ELR (cell line): ENCODE measurements around the gene ACAA2.
"Not testable (repeated sequence)": the region's sequence is repeated elsewhere in the genome, so short reads cannot be mapped to it uniquely, and the experiment has no call there.

Source experiments
- DNase-seq: peaks from one replicate; pipeline ENCODE4 v3.0.0-alpha.2; 2015; ENCODE audit warnings: low read depth

The ACAA2 gene

DNA sequence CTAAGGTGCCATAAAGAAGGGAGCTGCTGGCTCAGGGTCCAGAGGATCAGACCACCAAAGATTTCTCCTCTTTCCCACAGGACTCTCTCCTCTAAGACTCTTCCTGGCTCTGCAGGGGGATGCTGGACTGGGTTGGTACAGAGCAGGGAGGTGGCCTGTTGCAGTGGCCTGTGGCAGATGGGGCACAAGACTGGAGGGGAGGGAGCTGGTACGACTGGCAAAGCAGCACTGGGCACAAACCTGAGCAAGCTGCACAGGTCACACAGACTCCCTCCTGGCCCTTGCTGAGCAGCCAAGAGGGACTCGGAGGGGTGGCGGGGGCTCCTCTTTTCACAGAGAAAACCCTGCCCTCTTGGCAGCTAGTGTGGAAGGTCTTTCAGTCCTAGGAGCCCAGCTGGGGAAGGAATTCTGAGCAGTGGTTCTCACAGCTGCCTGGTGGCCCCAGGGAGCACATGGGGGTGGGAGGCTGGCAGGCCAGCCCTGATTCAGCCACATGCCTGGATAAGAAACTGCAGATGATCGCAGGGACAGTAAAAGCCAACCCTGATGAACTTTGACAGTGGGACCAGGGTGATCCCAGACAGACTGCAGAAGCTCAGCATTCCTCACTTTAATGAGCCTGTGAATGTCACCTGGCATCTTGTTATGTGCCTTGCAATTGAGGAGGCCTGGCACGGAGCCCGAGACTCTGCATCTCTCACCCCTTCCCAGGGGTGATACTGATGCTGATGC lies 32.5 kb upstream of the ACAA2 start:
- DNase-seq, result no peak

GRCh38 chr18:49844903-49845302 lies 31.6 kb upstream of the ACAA2 start:
- no peak for DNase-seq

GRCh38 chr18:49843778-49844625 lies 30.7 kb upstream of the ACAA2 start:
- no peak for DNase-seq

DNA sequence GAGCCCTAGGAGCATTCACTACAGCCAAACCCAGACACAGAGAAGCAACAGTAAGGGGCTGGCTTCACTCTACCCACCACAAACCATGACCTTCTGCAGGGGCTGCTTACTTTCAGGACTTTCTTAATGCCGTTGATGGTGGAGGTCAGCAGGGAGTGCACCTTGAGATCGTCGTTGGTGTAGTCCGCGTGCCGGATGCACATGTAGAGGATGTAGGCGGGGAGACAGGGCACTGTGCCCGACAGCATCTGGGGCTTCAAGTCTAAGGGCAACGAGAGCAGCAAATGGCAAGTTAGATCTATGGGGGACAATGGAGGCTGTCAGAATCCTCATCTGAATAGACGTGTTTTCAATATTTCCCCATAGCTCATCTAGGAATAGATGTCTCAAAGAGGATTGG lies 29.8 kb upstream of the ACAA2 start:
- DNase-seq, result no peak

DNA sequence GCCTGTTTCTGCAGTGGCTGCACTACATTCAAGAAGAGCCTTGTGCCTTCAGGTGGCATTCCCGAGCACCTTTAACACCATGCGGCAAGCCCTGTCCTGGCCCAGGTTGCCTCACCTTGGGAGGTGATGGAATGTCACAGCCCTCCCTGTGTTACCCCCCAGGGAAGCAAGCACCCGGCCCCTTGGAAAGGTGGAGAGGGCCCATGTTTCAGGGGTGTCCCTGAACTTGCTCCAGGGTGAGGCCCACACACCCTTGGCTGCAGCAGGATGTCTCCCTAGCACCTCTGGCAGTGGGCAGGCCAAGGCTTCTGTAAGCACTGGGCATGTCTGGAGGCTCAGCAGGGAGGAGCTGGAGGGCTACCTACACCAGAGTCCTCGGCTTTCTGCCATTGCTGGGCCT lies 29.3 kb upstream of the ACAA2 start:
- no peak for DNase-seq

- DNase-seq, result no peak
Observed at GRCh38 chr18:49841236-49842217, 28.2 kb upstream of the ACAA2 start.

- DNase-seq, result peak; percentile 85
Observed at GRCh38 chr18:49839012-49839411, 25.7 kb upstream of the ACAA2 start.

GRCh38 chr18:49838381-49838780 lies 25.0 kb upstream of the ACAA2 start:
- DNase-seq, result no peak

DNA sequence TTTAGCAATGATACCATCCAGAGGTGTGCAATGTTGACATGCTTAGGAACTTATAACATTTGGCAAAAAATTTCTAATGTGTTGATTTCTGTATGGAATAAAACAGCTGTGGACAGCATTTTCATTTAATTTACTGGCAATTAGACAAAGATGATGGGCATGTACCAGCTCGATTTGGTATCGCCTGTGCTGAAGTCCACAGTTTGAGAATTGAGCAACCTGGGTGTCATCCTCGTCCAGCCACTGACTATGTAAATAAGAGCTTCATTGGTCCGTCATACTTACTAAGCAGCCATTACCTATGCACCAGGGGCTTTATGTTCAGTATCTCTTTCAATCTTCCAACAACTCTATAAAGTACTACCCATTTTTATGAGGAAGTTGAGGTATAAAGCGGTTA lies 24.6 kb upstream of the ACAA2 start:
- no peak for DNase-seq

GRCh38 chr18:49837316-49837835 lies 24.0 kb upstream of the ACAA2 start:
- not testable (repeated sequence) for DNase-seq

GRCh38 chr18:49835405-49835804 lies 22.1 kb upstream of the ACAA2 start:
- DNase-seq, result no peak

GRCh38 chr18:49834258-49834657 lies 20.9 kb upstream of the ACAA2 start:
- DNase-seq, result no peak

DNA sequence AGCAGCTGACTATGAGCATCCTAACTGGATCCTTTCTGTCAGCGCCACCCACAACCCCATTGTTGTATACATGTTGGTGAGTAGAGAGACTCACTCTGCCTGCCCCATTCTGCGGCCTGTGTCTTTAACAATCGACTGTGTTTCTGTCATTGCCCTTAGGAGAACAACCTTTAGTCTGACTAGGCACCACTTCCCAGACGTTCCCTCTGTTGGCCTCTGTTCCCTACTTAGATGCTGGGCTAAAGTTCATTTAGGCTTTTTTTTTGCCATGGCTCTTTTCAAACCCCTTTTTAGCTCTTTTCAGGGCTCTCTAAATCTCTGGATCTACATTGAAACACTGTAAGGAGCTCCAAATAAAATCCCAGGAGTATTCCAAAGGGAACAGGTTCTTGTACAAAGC lies 20.5 kb upstream of the ACAA2 start:
- DNase-seq, result no peak

GRCh38 chr18:49832221-49832647 lies 18.9 kb upstream of the ACAA2 start:
- no peak for DNase-seq

DNA sequence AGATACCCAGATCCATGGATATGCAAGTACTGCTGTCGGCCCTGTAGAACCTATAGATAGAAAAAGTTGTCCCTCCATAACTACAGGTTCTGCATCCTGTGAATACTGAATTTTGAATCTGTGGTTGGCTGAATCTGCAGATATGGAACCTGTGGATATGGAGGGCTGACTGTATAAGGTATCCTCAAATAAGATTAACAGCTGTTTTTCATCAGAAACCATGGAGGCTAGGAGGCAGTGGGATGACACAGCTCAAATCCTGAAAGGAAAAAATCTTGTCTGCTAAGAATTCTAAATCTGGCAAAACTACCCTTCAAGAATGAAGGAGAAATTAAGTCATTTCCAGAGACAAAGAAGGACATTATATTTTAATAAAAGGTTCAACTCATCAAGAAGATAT lies 14.7 kb upstream of the ACAA2 start:
- no peak for DNase-seq

DNA sequence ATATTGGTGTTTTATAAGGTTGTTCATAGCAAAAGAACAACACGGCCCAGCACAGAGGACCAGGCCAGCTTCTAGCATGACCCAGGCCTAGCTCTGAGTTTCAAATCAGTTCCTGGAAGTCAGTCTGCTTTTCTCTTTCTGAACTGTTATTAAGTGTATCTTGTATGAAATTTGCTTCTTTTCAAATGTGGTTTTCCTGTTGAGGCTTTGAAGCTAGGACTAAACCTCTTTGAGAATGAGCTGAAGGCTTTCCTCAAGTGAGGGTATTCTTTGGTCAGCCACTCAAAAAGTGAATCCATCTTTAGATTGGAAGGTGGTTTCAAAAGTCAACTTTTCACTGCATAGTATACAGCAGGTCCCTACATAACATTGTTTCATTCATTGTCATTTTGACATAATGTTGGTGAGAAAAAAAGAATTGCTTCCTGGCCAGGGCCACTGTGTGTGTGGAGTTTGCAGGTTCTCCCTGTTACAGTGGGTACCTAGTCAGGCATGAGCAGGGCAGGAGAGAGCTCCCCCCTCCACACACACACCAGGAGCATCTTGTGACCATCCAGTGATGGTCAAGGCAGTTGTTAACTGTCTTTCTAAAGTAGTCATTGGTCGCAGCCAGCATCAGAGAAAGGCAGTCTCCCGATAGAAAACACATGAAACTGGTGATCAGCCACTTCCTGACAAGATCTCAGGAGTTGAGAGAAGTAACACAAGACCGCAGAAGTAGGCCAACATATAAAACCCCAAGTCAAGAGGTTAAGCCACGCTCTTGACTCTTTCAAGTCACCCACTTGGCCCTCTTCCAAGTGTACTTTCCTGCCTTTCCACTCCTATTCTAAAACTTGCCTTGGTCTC lies 6.7 kb upstream of the ACAA2 start:
- DNase-seq, result no peak

GRCh38 chr18:49819071-49819662 lies 5.8 kb upstream of the ACAA2 start:
- no peak for DNase-seq

GRCh38 chr18:49817947-49818346 lies 4.6 kb upstream of the ACAA2 start:
- no peak for DNase-seq

DNA sequence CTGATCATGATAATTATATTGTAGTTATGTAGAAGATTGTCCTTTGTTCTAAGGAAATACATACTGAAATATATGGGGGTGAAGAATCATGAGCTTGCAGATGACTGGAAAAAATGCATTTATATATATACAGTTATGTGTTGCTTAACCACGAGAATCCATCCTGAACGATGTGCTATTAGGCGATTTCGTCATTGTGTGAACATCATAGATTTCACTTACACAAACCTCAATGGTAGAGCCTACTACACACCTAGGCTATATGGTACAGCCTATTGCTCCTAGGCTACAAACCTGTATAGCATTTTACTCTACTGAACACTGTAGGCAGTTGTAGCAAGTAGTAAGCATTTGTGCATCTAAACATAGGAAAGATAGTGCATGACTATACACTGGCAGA lies 2.6 kb upstream of the ACAA2 start:
- DNase-seq, result no peak

DNA sequence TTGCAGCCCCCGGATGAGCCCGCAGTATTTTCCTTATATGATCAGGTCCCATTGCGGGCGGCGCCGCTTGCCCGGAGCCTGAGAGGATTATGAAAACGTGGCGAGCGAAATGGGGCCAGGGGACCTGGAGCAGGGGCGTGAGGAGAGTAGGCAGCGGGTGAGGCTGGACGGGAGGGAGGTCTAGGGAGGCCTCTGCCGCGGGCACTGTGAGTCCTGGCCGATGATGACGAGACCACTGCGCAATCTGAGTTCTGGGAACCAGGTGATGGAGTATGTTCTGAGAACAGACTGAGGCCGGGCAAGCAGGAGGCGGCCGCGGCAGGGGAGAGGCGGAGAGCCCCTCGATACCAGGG lies 790 bp upstream of the ACAA2 start:
- DNase-seq, result peak; percentile 72

GRCh38 chr18:49813069-49813318 lies 339 bp downstream of the ACAA2 start:
- peak; percentile 52 for DNase-seq
